ENCODE data around the gene HS3ST2.
"Not testable (repeated sequence)": the region's sequence is repeated elsewhere in the genome, so short reads cannot be mapped to it uniquely, and the experiment has no call there.

HS3ST2 gene

GRCh38 chr16:22864375-22864774 lies 50.4 kb downstream of the HS3ST2 start:
- intact Hi-C loops (cut with DNase I), result no loop called here
- no peak for DNase-seq

GRCh38 chr16:22868593-22869224 lies 54.7 kb downstream of the HS3ST2 start:
- DNase-seq, result no peak
- intact Hi-C loops (cut with DNase I), result no loop called here

- DNase-seq, result no peak
- intact Hi-C loops (cut with DNase I), result no loop called here
Measured at GRCh38 chr16:22871861-22872260, 57.9 kb downstream of the HS3ST2 start.

- DNase-seq, result no peak
- intact Hi-C loops (cut with DNase I), result no loop called here
Measured at GRCh38 chr16:22874394-22874793, 60.4 kb downstream of the HS3ST2 start.

GRCh38 chr16:22878955-22879354 lies 65.0 kb downstream of the HS3ST2 start:
- DNase-seq, result no peak
- intact Hi-C loops (cut with DNase I), result no loop called here

GRCh38 chr16:22879466-22879865 lies 65.5 kb downstream of the HS3ST2 start:
- DNase-seq, result no peak
- intact Hi-C loops (cut with DNase I), result no loop called here

GRCh38 chr16:22882981-22883380 lies 69.0 kb downstream of the HS3ST2 start:
- DNase-seq, result no peak
- intact Hi-C loops (cut with DNase I), result no loop called here

- intact Hi-C loops (cut with DNase I), result no loop called here
- no peak for DNase-seq
Measured at GRCh38 chr16:22885951-22886350, 72.0 kb downstream of the HS3ST2 start.

GRCh38 chr16:22886927-22887326 lies 73.0 kb downstream of the HS3ST2 start:
- DNase-seq, result no peak
- intact Hi-C loops (cut with DNase I), result no loop called here

GRCh38 chr16:22887445-22887844 lies 73.5 kb downstream of the HS3ST2 start:
- intact Hi-C loops (cut with DNase I), result no loop called here
- no peak for DNase-seq

- DNase-seq, result no peak
- intact Hi-C loops (cut with DNase I), result no loop called here
Measured at GRCh38 chr16:22888791-22889190, 74.8 kb downstream of the HS3ST2 start.

- no peak for DNase-seq
- intact Hi-C loops (cut with DNase I), result loop anchor here (10.0 kb wide), 1 partner anchor 544 kb away; no protein-coding TSS in a partner anchor
Measured at GRCh38 chr16:22890976-22891375, 77.0 kb downstream of the HS3ST2 start.

GRCh38 chr16:22897184-22897583 lies 83.2 kb downstream of the HS3ST2 start:
- DNase-seq, result no peak
- intact Hi-C loops (cut with DNase I), result loop anchor here (10.0 kb wide), 1 partner anchor 538 kb away; no protein-coding TSS in a partner anchor

GRCh38 chr16:22898131-22898530 lies 84.2 kb downstream of the HS3ST2 start:
- DNase-seq, result no peak
- intact Hi-C loops (cut with DNase I), result loop anchor here (10.0 kb wide), 1 partner anchor 537 kb away; no protein-coding TSS in a partner anchor

GRCh38 chr16:22898874-22899348 lies 84.9 kb downstream of the HS3ST2 start:
- intact Hi-C loops (cut with DNase I), result loop anchor here (10.0 kb wide), 1 partner anchor 536 kb away; no protein-coding TSS in a partner anchor
- DNase-seq, result peak; percentile 61 to 96 (median 86)

- intact Hi-C loops (cut with DNase I), result loop anchor here (10.0 kb wide), 1 partner anchor 535 kb away; no protein-coding TSS in a partner anchor
- DNase-seq, result not testable (repeated sequence)
Measured at GRCh38 chr16:22899567-22899966, 85.6 kb downstream of the HS3ST2 start.

- no peak for DNase-seq
- intact Hi-C loops (cut with DNase I), result no loop called here
Measured at GRCh38 chr16:22900863-22901262, 86.9 kb downstream of the HS3ST2 start.

- DNase-seq, result no peak
Measured at GRCh38 chr16:22901563-22901962, 87.6 kb downstream of the HS3ST2 start.

GRCh38 chr16:22903716-22904115 lies 89.8 kb downstream of the HS3ST2 start:
- intact Hi-C loops (cut with DNase I), result no loop called here
- no peak for DNase-seq

More at GRCh38 chr16:22901563-22901962, 87.6 kb downstream of the HS3ST2 start:
- intact Hi-C loops (cut with DNase I), result no loop called here

- DNase-seq, result no peak
- intact Hi-C loops (cut with DNase I), result no loop called here
Measured at GRCh38 chr16:22912654-22913053, 98.7 kb downstream of the HS3ST2 start.

GRCh38 chr16:22915003-22915402 lies 101.0 kb downstream of the HS3ST2 start:
- DNase-seq, result no peak
- intact Hi-C loops (cut with DNase I), result no loop called here
